Omental fat pad (tissue), 4 donors: ENCODE results near the gene RPS16. TPM values are rescaled to one million over a fixed set of nuclear protein-coding genes. Genes with fewer than 3 reads are reported as not detected.

ENCODE experiments used
- ATAC-seq: fragments of 150-250 bp; one replicate; pipeline ENCODE4 v1.9.1; 2016; ENCODE audit warnings: mild to moderate bottlenecking, moderate library complexity; ENCODE audit not compliant: low FRiP score
- DNase-seq: peaks from one replicate; pipeline ENCODE4 v3.0.0-alpha.2; 2019; ENCODE audit warnings: low spot score
- small RNA-seq: library from RNA; depleted of rRNA; stranded (forward); fragments of <200 nt; gene quantifications from one replicate; pipeline ENCODE3, GENCODE V24; 2016
- total RNA-seq, 4 donors: library from RNA; depleted of rRNA; stranded (reverse); fragments of >200 nt; gene quantifications; one replicate each; pipeline ENCODE4 v1.1.0, GENCODE V29; 2016
- TF ChIP-seq, protein P1 (sequence below), 3 donors: fragments of 450-650 bp; IDR thresholded peaks; one replicate each; pipeline ENCODE4 v1.5.1; 2016 to 2017; ENCODE audit warnings: antibody characterized with exemption in 3 of 3, mild to moderate bottlenecking in 3 of 3, moderate library complexity in 2 of 3

Gene RPS16
- total RNA-seq, 4 donors from 2014 or later = 1,153 to 1,681 (median 1,338) TPM

DNA sequence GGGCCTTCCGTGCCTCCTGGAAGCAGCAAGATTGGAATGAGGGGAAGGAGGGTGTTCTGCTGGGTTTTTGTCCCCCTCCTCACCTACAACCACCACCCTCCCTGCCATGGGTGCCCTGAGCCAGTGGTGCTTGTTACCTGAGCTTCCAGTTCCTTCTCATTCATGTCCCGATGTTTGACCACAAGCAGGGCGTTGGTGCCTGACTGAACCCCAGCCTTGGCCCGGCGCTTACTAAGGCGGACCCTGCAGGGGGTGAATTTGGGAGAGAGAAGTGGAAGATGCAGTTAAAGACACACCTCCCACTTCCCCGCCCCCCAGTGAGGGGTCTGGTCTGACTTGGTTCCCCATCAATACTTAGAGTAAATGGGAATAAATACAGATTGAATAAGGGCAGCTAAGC, 49.2 kb downstream of the RPS16 start:
- TF ChIP-seq, protein P1, sequence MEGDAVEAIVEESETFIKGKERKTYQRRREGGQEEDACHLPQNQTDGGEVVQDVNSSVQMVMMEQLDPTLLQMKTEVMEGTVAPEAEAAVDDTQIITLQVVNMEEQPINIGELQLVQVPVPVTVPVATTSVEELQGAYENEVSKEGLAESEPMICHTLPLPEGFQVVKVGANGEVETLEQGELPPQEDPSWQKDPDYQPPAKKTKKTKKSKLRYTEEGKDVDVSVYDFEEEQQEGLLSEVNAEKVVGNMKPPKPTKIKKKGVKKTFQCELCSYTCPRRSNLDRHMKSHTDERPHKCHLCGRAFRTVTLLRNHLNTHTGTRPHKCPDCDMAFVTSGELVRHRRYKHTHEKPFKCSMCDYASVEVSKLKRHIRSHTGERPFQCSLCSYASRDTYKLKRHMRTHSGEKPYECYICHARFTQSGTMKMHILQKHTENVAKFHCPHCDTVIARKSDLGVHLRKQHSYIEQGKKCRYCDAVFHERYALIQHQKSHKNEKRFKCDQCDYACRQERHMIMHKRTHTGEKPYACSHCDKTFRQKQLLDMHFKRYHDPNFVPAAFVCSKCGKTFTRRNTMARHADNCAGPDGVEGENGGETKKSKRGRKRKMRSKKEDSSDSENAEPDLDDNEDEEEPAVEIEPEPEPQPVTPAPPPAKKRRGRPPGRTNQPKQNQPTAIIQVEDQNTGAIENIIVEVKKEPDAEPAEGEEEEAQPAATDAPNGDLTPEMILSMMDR (IDR thresholded peaks at IDR 0.05) = no peak
- no peak for DNase-seq
- no peak for ATAC-seq

DNA sequence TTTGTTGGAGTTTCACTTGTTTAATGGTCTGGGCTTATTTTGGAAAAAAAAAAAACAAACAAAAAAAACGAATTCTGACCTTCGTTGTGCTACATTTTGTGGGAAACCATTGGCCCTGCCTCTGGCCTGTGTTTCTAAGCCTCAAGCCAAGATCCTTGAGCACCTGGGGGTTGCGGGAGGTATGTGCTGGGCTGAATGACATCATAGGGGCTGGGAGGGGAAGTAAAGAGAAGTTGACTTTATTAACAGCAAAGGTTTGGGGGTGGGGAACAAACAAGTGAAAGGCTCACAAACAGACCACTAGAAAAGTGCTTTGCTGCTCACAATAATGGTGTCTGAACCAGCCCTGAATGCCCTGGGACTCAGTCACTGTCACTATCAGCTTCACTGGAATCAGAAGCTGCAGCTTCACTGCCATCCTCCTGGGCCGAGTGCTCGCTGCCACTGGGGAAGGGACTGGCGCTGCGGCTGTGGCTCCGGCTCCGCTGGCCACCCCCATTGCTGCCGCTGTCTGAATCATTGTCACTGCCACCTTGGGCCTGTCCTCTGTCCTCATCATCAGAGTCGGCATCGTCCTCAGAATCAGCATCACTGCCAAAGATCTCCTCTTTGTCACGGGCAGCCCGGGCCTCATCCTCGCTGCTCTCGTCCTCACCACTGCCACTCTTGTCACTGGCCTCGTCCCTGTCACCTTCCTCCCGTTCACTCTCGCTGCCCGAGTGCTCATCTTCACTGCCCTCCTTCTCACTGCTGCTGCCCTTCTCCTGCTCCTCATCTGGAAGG, 49.9 kb downstream of the RPS16 start:
- DNase-seq (no peak), ATAC-seq (no peak)
- TF ChIP-seq, protein P1 (IDR thresholded peaks at IDR 0.05) = no peak

DNA sequence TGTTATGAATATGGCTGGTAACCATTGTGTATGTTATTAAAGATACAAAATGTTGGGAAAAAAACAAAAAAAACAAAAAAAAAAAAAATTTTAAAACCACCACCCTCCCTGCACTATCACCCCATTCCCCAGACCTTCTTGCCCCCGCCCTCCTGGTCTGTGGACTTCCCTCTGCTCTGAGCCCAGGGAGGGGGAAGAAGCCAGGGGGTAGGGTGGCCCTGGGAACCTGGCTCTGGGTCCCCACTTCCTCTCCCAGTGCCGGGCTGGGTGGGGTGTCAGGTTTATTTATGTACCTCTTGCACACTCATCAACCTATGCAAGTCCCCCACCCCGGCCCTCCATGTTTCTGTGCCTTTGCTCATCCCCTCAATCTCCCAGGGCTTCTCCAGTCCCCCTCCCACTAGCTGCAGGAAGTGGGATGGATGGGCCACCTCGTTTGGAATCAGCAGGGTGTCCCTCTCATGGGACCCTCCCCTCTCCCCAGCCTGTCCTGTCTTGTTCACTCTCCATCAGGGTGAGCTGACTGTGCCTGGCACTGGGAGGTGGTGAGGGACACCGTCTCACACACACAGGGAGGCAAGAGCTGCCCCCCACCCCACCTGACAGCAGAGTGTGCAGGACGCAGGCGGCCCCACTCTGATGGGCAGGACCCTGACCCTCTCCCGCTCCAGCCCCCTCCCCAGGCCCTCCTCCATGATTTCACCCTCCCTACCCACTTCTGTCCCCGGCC, 50.7 kb downstream of the RPS16 start:
- DNase-seq (no peak), ATAC-seq (no peak)
- TF ChIP-seq, protein P1 (IDR thresholded peaks at IDR 0.05) = no peak

Small RNA genes lying within 50 kb of the gene (small RNA-seq; reads per million reads assigned to genes)
- not detected for gene MIR4530

Other genes with a start within 250 kb of the RPS16 start
- under 1 TPM in 1 of 4 donors, not detected in 3; 0.46 TPM for gene NCCRP1, start 239.0 kb downstream of the RPS16 start, total RNA-seq
- not detected for gene SYCN, start 231.7 kb downstream of the RPS16 start, total RNA-seq
- not detected for gene IFNL3, start 190.9 kb downstream of the RPS16 start, total RNA-seq
- not detected for gene IFNL4, start 187.1 kb downstream of the RPS16 start, total RNA-seq
- not detected for gene IFNL2, start 167.6 kb downstream of the RPS16 start, total RNA-seq
- not detected for gene IFNL1, start 139.5 kb downstream of the RPS16 start, total RNA-seq
- 1 to 10 TPM in 2 of 4 donors, under 1 TPM in 2; 0.63 to 1.4 (median 1.0) TPM for gene LRFN1, start 115.1 kb downstream of the RPS16 start, total RNA-seq
- gene GMFG, start 99.9 kb downstream of the RPS16 start, total RNA-seq = 100 to 1,000 TPM in 1 of 4 donors, 10 to 100 TPM in 3; 31.8 to 126 (median 55.5) TPM
- 10 to 100 TPM; 55.9 to 87.7 (median 73.2) TPM for gene SAMD4B, start 93.5 kb downstream of the RPS16 start, total RNA-seq
- 10 to 100 TPM; 29.2 to 60.3 (median 53.3) TPM for gene PAF1, start 44.8 kb downstream of the RPS16 start, total RNA-seq
- 10 to 100 TPM; 24.5 to 41.3 (median 32.5) TPM for gene MED29, start 44.6 kb downstream of the RPS16 start, total RNA-seq
- 100 to 1,000 TPM; 323 to 827 (median 509) TPM for gene ZFP36, start 29.1 kb downstream of the RPS16 start, total RNA-seq
- 10 to 100 TPM; 16.5 to 35.3 (median 21.4) TPM for gene PLEKHG2, start 23.3 kb downstream of the RPS16 start, total RNA-seq
- gene SUPT5H, start 9.6 kb upstream of the RPS16 start, total RNA-seq = 100 to 1,000 TPM in 1 of 4 donors, 10 to 100 TPM in 3; 62.2 to 102 (median 73.3) TPM
- 10 to 100 TPM; 36.4 to 65.7 (median 50.3) TPM for gene TIMM50, start 44.9 kb upstream of the RPS16 start, total RNA-seq
- gene DLL3, start 63.0 kb upstream of the RPS16 start, total RNA-seq = under 1 TPM in 1 of 4 donors, not detected in 3; 0.24 TPM
- gene SELENOV, start 79.2 kb upstream of the RPS16 start, total RNA-seq = not detected
- gene EID2B, start 96.9 kb upstream of the RPS16 start, total RNA-seq = 1 to 10 TPM; 1.8 to 4.4 (median 2.3) TPM
- gene EID2, start 104.2 kb upstream of the RPS16 start, total RNA-seq = 10 to 100 TPM in 2 of 4 donors, 1 to 10 TPM in 2; 6.2 to 13.6 (median 9.6) TPM
- gene LGALS13, start 166.6 kb upstream of the RPS16 start, total RNA-seq = not detected
- gene LGALS16, start 220.0 kb upstream of the RPS16 start, total RNA-seq = not detected